ENCODE data around the gene DMPK. TPM values are rescaled to one million over a fixed set of nuclear protein-coding genes. Genes with fewer than 3 reads are reported as not detected.
A peak's percentile ranks its signal among the peaks of the same experiment; 100 is the strongest.

Gene DMPK, protein sequence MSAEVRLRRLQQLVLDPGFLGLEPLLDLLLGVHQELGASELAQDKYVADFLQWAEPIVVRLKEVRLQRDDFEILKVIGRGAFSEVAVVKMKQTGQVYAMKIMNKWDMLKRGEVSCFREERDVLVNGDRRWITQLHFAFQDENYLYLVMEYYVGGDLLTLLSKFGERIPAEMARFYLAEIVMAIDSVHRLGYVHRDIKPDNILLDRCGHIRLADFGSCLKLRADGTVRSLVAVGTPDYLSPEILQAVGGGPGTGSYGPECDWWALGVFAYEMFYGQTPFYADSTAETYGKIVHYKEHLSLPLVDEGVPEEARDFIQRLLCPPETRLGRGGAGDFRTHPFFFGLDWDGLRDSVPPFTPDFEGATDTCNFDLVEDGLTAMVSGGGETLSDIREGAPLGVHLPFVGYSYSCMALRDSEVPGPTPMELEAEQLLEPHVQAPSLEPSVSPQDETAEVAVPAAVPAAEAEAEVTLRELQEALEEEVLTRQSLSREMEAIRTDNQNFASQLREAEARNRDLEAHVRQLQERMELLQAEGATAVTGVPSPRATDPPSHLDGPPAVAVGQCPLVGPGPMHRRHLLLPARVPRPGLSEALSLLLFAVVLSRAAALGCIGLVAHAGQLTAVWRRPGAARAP
- polyA plus RNA-seq (ENCODE audit: insufficient read length in 10 of 10) = 100 to 1,000 TPM; 173 to 304 (median 270) TPM
- long read RNA-seq, donor 1, transcript DMPK-215 (1 exons, 1,410 nt) = major isoform, 29 of 60 reads
- long read RNA-seq, donor 1, transcript DMPK-201 (15 exons, 2,787 nt) = minor isoform, 12 of 60 reads
- long read RNA-seq, donor 1, partial matches to known transcripts = 0 of 60 reads
- long read RNA-seq, donor 1, other reads (novel, unspliced or antisense) = 9 of 60 reads
- long read RNA-seq, donor 2, transcript DMPK-201 (15 exons, 2,787 nt) = major isoform, 9 of 38 reads
- long read RNA-seq, donor 2, transcript DMPK-215 (1 exons, 1,410 nt) = minor isoform, 8 of 38 reads
- long read RNA-seq, donor 2, partial matches to known transcripts = 0 of 38 reads
- long read RNA-seq, donor 2, other reads (novel, unspliced or antisense) = 11 of 38 reads
- long read RNA-seq, donor 3 = 0 reads
- long read RNA-seq, donor 4, transcript DMPK-215 (1 exons, 1,410 nt) = major isoform, 34 of 79 reads
- long read RNA-seq, donor 4, transcript DMPK-201 (15 exons, 2,787 nt) = minor isoform, 10 of 79 reads
- long read RNA-seq, donor 4, partial matches to known transcripts = 17 of 79 reads
- long read RNA-seq, donor 4, other reads (novel, unspliced or antisense) = 10 of 79 reads
- long read RNA-seq, donor 5, partial matches to known transcripts = 11 of 23 reads
- long read RNA-seq, donor 5, other reads (novel, unspliced or antisense) = 0 of 23 reads
- long read RNA-seq, donor 6, transcript DMPK-215 (1 exons, 1,410 nt) = minor isoform, 9 of 46 reads
- long read RNA-seq, donor 6, transcript DMPK-201 (15 exons, 2,787 nt) = major isoform, 19 of 46 reads
- long read RNA-seq, donor 6, partial matches to known transcripts = 0 of 46 reads
- long read RNA-seq, donor 6, other reads (novel, unspliced or antisense) = 6 of 46 reads
- long read RNA-seq, donor 7, transcript DMPK-215 (1 exons, 1,410 nt) = major isoform, 17 of 46 reads
- long read RNA-seq, donor 7, transcript DMPK-201 (15 exons, 2,787 nt) = minor isoform, 6 of 46 reads
- long read RNA-seq, donor 7, partial matches to known transcripts = 10 of 46 reads
- long read RNA-seq, donor 7, other reads (novel, unspliced or antisense) = 7 of 46 reads
- long read RNA-seq, donor 8, transcript DMPK-215 (1 exons, 1,410 nt) = major isoform, 8 of 20 reads
- long read RNA-seq, donor 8, transcript DMPK-201 (15 exons, 2,787 nt) = minor isoform, 6 of 20 reads
- long read RNA-seq, donor 8, partial matches to known transcripts = 0 of 20 reads
- long read RNA-seq, donor 8, other reads (novel, unspliced or antisense) = 0 of 20 reads
- long read RNA-seq, donor 9, transcript DMPK-215 (1 exons, 1,410 nt) = major isoform, 7 of 9 reads
- long read RNA-seq, donor 9, partial matches to known transcripts = 0 of 9 reads
- long read RNA-seq, donor 9, other reads (novel, unspliced or antisense) = 0 of 9 reads

DNA sequence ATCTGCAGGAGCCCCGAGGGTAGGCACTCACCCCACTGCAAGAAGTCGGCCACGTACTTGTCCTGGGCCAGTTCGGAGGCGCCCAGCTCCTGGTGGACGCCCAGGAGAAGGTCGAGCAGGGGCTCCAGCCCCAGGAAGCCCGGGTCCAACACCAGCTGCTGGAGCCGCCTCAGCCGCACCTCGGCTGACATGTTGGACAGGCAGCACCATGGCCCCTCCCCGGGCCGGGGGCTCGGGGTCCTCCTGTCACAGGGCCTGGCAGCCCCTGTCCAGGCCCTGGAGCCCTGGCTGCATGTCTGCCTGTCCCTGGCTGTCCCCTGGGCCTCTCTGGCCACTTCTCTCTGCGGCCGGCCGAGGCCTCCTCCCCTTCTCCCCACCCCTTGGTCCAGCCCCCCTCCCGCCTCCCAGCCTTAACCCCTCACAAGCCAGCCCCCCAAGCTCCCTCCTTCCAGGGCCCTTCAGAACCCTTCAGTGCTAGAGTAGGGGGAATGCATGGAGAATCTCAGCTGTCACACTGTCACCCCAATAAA is at the start of gene DMPK:
Gene DMPK (minus strand): TSS at position 329 of the 530 bp plus-strand sequence. CDS start 138 bp downstream, at position 191.
- DNase-seq = peak in 2 of 3 donors; percentile 62 to 82

GRCh38 chr19:45828945-45829344 is 46.7 kb upstream of the DMPK start:
- no peak for DNase-seq

GRCh38 chr19:45828523-45828922 is 46.2 kb upstream of the DMPK start:
- no peak for DNase-seq

DNA sequence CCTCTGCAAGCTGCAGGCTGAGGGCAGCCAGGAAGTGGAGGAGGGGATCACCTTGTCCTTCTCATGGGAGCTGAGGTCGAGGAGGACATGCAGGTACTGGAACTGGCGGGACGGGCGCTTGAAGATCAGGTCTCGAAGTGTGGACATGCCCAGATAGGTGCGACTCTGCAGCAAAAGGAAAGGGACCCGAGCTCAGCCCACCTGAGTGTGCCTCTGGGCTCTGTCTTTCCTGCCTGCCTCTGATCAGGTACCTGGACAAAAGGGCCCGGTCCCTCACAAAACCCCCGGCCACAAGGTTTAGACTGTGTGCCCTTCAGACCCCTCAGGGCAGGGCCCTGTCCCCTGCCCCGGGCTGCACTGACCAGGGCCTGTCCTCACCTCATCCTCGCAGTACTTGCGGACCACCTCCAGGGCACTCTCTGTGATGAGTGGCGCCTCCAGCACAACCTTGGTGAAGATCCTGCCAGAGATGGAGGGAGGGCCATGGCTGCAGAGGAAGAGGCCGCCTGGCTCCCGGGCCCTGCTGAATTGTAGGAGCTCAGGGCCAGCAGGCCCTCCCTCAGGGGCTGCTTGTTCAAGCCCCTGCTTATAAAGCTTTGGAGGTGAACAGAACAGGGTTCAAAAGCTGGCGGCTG is 45.3 kb upstream of the DMPK start:
- DNase-seq = no peak

DNA sequence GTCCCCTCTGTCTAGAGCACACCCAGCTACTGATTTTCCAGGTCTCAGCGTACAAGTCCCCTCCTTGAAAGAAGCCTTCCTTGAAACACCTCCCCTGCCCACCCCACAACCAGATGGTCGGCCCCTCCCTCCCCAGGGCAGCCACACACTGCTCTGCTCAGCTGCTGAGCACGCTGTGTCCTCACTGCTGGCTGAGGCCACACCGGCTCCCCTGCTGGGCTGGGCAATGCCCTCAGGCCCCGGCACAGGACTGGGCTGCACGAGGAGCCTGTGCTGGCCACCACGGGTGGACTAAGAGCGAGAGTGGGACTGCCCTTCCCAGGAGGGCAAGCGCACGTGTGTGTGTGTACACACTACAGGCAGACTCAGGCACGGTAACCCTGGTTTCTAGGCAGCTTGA is 44.6 kb upstream of the DMPK start:
- no peak for DNase-seq

DNA sequence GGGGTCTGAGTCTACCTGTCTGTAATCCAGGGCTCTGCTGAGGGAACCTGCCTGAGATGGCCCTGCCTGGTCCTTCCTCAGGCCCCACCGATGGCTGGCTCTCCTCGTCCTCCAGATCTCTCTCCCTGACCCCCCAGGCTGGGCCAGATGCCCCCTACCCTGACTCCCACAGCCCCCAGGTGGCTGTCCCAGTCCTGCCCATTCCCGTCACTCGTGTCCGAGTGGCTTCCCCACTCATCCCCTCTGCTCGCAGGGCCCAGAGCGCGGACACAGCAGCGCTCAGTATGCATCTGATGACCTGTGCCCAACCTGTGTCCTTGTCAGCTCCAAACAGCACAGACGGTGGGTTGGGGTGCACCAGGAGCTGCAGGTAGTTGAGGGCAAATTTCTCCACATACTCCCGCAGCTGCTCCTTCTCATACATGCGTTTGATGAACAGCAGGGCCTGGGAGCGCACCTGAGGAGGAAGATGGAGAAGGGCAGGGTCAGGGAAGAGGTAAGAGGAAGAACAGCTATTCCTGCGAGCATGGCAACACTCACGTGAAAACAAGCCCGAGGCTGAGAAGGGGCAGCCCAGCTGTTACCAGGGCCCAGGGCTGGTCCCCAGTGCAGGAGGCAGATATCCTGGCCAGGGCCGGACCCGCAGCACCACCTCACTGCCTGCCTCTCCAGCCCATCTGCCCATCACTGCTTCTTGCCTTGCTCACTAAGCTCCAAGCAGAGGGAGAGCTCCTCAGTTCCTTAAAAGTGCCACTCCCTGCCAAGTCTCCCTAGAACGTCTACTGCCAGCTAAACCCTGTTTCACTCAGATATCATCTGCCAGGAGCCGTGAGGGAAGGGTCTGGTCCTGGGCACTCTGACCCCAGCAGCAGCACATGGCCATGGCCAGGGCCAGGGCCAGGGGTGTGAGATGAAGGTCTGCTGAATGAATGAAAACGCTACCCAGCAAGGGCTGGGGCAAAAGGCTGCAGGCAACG is 43.9 kb upstream of the DMPK start:
- DNase-seq = no peak

- no peak for DNase-seq
Observed at GRCh38 chr19:45825263-45825605, 42.9 kb upstream of the DMPK start.

GRCh38 chr19:45824531-45825262 is 42.4 kb upstream of the DMPK start:
- no peak for DNase-seq

DNA sequence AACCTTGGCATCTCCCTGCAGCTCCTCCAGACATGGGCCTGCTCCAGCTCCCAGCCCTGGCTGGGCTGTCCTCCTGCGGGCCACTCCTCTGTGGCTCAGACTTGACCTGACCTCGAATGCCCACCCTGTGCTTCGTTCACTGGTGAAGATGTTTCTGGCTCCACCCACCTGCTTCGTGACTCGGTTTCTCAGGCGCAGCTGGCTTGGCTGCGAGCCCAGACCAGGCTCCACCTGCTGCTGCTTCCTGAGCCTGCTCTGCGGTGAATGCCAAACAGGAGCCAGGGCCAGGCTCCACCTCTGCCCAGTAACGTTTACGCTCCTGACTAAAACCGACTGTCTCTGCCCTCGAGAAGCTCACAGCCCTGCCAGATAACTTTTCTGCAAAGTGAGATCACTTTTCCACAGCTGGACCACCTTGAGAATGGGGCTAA is 41.8 kb upstream of the DMPK start:
- no peak for DNase-seq

DNA sequence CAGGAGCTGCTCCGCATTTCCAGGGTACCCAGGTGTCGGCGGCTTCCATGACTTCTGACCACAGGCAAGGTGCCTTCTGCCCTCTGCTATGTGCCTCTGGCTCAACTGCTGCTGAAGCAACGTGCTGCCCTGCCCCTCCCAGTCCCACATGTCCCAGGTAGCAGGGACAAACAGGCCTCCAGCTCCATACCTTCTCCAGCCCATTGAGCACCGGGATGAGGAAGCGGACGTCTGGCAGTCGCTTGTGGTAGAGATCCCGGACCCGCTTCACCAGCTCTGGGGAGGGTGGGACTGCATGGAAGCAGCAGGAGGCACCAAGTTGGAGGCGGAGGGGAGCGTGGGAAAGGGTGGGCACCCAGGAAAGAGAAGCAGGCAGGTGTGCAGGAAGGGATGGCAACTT is 40.9 kb upstream of the DMPK start:
- DNase-seq = no peak

- DNase-seq = no peak
Observed at GRCh38 chr19:45822716-45823115, 40.4 kb upstream of the DMPK start.

DNA sequence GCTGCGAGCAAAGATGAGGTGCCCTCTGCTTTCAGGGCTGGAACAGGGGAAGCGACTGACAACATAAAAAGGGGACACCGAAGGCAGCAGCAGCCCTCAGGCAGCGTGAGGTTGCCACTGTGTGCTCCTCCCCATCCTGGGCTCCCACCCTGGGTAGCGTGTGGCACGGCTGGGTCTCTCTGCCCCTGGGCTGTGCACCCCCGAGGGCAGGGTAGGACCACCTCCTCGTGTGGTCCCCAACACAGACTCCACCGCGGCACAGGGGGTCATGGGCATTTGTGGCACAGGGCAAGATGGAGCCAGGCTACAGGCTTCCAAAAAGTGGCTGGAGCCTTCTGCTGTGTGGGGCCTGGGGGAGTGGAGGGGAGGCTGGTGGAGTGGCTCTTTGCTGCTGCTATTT is 39.3 kb upstream of the DMPK start:
- DNase-seq = no peak

- DNase-seq = no peak
Observed at GRCh38 chr19:45821103-45821521, 38.8 kb upstream of the DMPK start.

DNA sequence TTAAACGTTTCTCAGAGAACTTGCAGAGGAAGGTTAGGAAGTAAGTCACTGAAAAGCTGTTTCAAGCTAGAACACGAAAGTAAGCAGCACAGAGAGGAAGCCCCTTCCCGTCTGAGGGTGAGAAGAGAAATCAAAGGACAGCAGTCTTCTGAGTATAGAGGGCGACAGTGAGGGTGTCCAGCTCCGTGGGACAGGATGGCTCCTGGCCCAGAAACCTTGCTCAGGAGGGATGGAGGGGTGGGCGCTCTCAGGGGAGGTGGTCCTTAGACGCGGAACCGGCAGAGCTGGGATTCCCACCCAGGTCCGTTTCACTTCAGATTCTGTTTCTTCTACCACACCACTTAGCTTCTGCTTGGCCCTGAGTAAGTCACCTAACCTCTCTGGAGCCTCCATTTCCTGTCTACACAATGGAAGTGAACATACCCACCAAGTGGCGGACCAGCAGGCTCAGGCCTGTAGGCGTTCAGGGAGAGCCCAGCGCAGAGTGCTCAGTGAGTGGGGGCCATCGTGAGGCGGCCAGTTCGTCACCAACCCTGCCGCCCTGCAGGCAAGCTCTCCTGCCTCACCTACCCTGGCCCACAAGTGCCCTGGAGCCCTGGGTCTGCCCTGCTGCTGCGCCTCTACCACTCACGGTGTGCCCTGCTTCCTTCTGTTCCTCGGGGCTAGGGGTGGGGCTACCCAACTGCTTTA is 38.3 kb upstream of the DMPK start:
- no peak for DNase-seq

- no peak for DNase-seq
Observed at GRCh38 chr19:45819769-45820168, 37.5 kb upstream of the DMPK start.

DNA sequence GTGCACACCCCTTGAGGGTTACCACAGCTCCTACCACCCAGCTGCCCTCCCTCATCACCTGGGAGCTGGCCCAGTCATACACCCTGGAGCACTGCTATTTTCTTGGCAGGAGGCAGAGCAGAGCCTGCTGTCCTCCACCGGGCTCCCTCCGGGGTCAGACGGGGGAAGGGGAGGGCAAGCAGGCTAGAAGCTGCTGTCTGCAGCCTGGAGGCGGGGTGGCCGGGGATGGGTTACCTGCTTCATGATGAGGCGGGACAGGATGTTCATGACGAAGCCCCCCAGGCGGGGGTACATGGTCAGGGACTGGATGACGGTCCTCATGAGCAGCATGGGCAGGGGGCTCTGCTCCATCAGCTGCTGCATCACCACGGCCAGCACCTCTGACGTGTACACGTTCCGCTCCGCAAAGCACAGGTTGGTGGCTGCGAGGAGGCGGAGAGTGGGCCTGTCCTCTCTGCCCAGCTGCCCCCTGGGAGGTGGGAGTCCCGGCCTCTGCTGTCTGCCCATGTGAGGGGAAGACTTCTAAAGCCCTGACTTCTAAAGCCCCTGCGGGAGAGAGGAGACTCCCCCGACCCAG is 35.5 kb upstream of the DMPK start:
- DNase-seq = no peak

Data from muscle of back (tissue), 13 donors.